Measurements from ENCODE around the gene FBXW4. TPM values are rescaled to one million over a fixed set of nuclear protein-coding genes. Genes with fewer than 3 reads are reported as not detected.

The FBXW4 gene
- total and polyA plus RNA-seq, 2 of the 8 experiments (the other 6 are each of a cell fraction or from before 2014, with no cell fraction given): 29.0 to 32.8 TPM

DNA sequence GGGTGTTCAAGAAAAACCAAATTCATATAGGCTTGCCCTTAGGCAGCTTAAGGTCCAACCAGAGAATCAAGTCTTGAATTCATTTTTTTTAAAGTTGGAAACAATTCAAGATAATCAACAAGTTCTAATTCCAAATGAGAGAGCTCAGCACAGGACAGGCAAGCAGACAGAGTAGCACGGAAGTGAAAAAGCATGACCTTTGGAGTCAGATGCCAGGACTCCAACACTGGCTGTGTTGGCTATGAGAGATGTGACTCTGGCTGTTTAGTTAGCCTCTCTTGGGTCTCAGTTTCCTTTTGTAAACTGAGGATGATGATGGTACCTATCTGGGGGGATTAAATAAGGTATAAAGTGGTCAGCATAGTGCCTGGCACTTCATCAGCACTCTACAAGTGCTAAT lies 49.3 kb downstream of the FBXW4 start (continued):
- no peak for TF ChIP-seq POLR2AphosphoS5 (IDR thresholded peaks at IDR 0.05; ENCODE audit: low read depth, low read length)

All from H1 (cell line).